Chondrocyte (in vitro differentiated cells): Measurements from ENCODE around the gene DOCK2. TPM values are rescaled to one million over a fixed set of nuclear protein-coding genes. Genes with fewer than 3 reads are reported as not detected.

Experiments used
- DNase-seq: peaks from one replicate; pipeline ENCODE4 v3.0.0; 2021; ENCODE audit warnings: mixed read lengths, low spot score
- H3K27ac Mint-ChIP-seq: one replicate; pipeline ENCODE4 v1.8.0; 2021; ENCODE audit warnings: mild to moderate bottlenecking, moderate library complexity, mixed read lengths; ENCODE audit not compliant: unreplicated experiment
- H3K27me3 Mint-ChIP-seq: 2 replicates; pipeline ENCODE4 v1.8.0; 2021; ENCODE audit warnings: low read depth, mixed read lengths
- H3K36me3 Mint-ChIP-seq: 2 replicates; pipeline ENCODE4 v1.8.0; 2021; ENCODE audit warnings: low read depth, mixed read lengths
- H3K4me1 Mint-ChIP-seq: 2 replicates; pipeline ENCODE4 v1.8.0; 2021; ENCODE audit warnings: low read depth, mild to moderate bottlenecking, mixed read lengths
- H3K4me3 Mint-ChIP-seq: one replicate; pipeline ENCODE4 v1.8.0; 2021; ENCODE audit warnings: mild to moderate bottlenecking, moderate library complexity, mixed read lengths; ENCODE audit not compliant: unreplicated experiment
- H3K9me3 Mint-ChIP-seq: 2 replicates; pipeline ENCODE4 v1.8.0; 2021; ENCODE audit warnings: low read depth, mixed read lengths
- total RNA-seq: library from RNA; stranded (reverse); gene quantifications from 3 replicates; pipeline ENCODE4 v1.2.1, GENCODE V29; 2021
- TF ChIP-seq, protein P1 (sequence below): fragments of 200-600 bp; sonication (generic); IDR thresholded peaks from 2 replicates; pipeline ENCODE4 v1.5.0; 2021; ENCODE audit warnings: antibody characterized with exemption, mild to moderate bottlenecking, moderate library complexity

DOCK2 gene
- total RNA-seq, 1 donor from 2014 or later: 3.1 TPM

- TF ChIP-seq, protein P1, sequence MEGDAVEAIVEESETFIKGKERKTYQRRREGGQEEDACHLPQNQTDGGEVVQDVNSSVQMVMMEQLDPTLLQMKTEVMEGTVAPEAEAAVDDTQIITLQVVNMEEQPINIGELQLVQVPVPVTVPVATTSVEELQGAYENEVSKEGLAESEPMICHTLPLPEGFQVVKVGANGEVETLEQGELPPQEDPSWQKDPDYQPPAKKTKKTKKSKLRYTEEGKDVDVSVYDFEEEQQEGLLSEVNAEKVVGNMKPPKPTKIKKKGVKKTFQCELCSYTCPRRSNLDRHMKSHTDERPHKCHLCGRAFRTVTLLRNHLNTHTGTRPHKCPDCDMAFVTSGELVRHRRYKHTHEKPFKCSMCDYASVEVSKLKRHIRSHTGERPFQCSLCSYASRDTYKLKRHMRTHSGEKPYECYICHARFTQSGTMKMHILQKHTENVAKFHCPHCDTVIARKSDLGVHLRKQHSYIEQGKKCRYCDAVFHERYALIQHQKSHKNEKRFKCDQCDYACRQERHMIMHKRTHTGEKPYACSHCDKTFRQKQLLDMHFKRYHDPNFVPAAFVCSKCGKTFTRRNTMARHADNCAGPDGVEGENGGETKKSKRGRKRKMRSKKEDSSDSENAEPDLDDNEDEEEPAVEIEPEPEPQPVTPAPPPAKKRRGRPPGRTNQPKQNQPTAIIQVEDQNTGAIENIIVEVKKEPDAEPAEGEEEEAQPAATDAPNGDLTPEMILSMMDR: no peak
- H3K27me3 Mint-ChIP-seq: no peaks in the 10 kb centered on the region
- no peaks in the 10 kb centered on the region for H3K36me3 Mint-ChIP-seq
- H3K27ac Mint-ChIP-seq: no peak overlapping the region
- no peak for DNase-seq
- H3K4me1 Mint-ChIP-seq: peaks cover 9% of the 10 kb centered on the region
- no peak overlapping the region for H3K4me3 Mint-ChIP-seq
- no peaks in the 10 kb centered on the region for H3K9me3 Mint-ChIP-seq
Measured at GRCh38 chr5:169889572-169889971, 252.5 kb downstream of the DOCK2 start.

GRCh38 chr5:169893010-169893409 is 255.9 kb downstream of the DOCK2 start:
- Mint-ChIP-seq H3K27me3 (no peaks in the 10 kb centered on the region), H3K36me3 (no peaks in the 10 kb centered on the region), H3K4me3 (no peak overlapping the region), H3K9me3 (no peaks in the 10 kb centered on the region), H3K4me1 (peaks cover 9% of the 10 kb centered on the region), H3K27ac (no peak overlapping the region)
- TF ChIP-seq, protein P1: no peak
- DNase-seq: no peak

GRCh38 chr5:169893571-169893970 is 256.5 kb downstream of the DOCK2 start:
- H3K27me3 Mint-ChIP-seq: no peaks in the 10 kb centered on the region
- H3K9me3 Mint-ChIP-seq: no peaks in the 10 kb centered on the region
- TF ChIP-seq, protein P1: no peak
- no peak for DNase-seq
- no peaks in the 10 kb centered on the region for H3K36me3 Mint-ChIP-seq
- H3K4me1 Mint-ChIP-seq: peaks cover 9% of the 10 kb centered on the region
- H3K27ac Mint-ChIP-seq: no peak overlapping the region
- H3K4me3 Mint-ChIP-seq: no peak overlapping the region

DNA sequence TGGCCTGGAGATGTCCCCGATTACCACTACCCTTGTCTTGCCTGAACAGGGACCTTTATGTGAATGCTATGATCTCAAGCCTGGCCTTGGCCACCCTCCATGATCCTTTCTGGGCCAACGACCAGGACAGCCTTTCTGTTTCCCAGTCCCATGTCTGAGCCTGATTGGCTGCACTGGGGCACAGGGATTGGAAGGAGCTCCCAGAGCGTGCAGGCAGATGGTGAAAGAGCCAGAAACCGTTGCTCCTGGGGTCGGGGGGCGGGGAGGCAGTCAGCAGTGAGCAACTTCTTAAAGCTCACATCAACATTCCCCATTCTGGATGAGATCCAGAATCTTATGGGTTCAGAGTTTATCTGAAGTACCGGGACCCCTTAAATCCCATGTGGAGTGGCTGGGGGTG is 258.9 kb downstream of the DOCK2 start:
- peaks cover 9% of the 10 kb centered on the region for H3K4me1 Mint-ChIP-seq
- no peak overlapping the region for H3K27ac Mint-ChIP-seq
- H3K27me3 Mint-ChIP-seq: no peaks in the 10 kb centered on the region
- H3K9me3 Mint-ChIP-seq: no peaks in the 10 kb centered on the region
- no peak overlapping the region for H3K4me3 Mint-ChIP-seq
- H3K36me3 Mint-ChIP-seq: no peaks in the 10 kb centered on the region
- DNase-seq: no peak
- TF ChIP-seq, protein P1: no peak

GRCh38 chr5:169897481-169897880 is 260.4 kb downstream of the DOCK2 start:
- H3K4me1 Mint-ChIP-seq: peaks cover 9% of the 10 kb centered on the region
- H3K4me3 Mint-ChIP-seq: no peak overlapping the region
- no peaks in the 10 kb centered on the region for H3K27me3 Mint-ChIP-seq
- TF ChIP-seq, protein P1: no peak
- H3K9me3 Mint-ChIP-seq: no peaks in the 10 kb centered on the region
- H3K27ac Mint-ChIP-seq: no peak overlapping the region
- no peak for DNase-seq
- peaks cover 1% of the 10 kb centered on the region for H3K36me3 Mint-ChIP-seq
